Fibroblast of lung (primary cell): ENCODE measurements around the gene SLC28A3. TPM values are rescaled to one million over a fixed set of nuclear protein-coding genes. Genes with fewer than 3 reads are reported as not detected.

Experiments
- DNase-seq, 2 donors: peaks; one replicate each; pipeline versions ENCODE4 v3.0.0 to v3.0.0-alpha.2; 2010; ENCODE audit warnings: low read depth in 2 of 2
- H2AFZ ChIP-seq: 2 replicates; pipeline ENCODE4 v1.5.1; 2012; ENCODE audit warnings: low read length, control low read depth, inconsistent platforms
- H3K27ac ChIP-seq: 2 replicates; pipeline ENCODE4 v1.5.1; 2011; ENCODE audit warnings: low read length, control low read depth; ENCODE audit not compliant: insufficient read depth
- H3K27me3 ChIP-seq: 2 replicates; pipeline ENCODE4 v1.5.1; 2011; ENCODE audit warnings: mild to moderate bottlenecking, low read length; ENCODE audit not compliant: control insufficient read depth, insufficient read depth
- H3K36me3 ChIP-seq: 2 replicates; pipeline ENCODE4 v1.5.1; 2011; ENCODE audit warnings: low read length; ENCODE audit not compliant: control insufficient read depth, insufficient read depth
- H3K4me1 ChIP-seq: 2 replicates; pipeline ENCODE4 v1.5.1; 2011; ENCODE audit warnings: low read length; ENCODE audit not compliant: control insufficient read depth, insufficient read depth; ENCODE audit errors: extremely low read depth
- H3K4me2 ChIP-seq: 2 replicates; pipeline ENCODE4 v1.5.1; 2011; ENCODE audit warnings: low read length, control low read depth; ENCODE audit not compliant: insufficient read depth; ENCODE audit errors: extremely low read depth
- H3K4me3 ChIP-seq, 4 experiments: fragments of 200-600 bp in 1 of 4; sonication (generic) in 1 of 4; replicated peaks in 1 of 4; 2 replicates each; pipeline ENCODE4 v1.5.1; 2011 to 2016; ENCODE audit warnings: low read length in 4 of 4, low read depth in 3 of 4, mild to moderate bottlenecking in 3 of 4, control low read depth in 2 of 4, inconsistent platforms in 1 of 4, mixed read lengths in 1 of 4; ENCODE audit not compliant: insufficient read depth in 1 of 4; ENCODE audit errors: control extremely low read depth in 1 of 4
- H3K79me2 ChIP-seq: 2 replicates; pipeline ENCODE4 v1.5.1; 2012; ENCODE audit warnings: mild to moderate bottlenecking, low read length, inconsistent platforms; ENCODE audit not compliant: control insufficient read depth, insufficient read depth
- H3K9ac ChIP-seq: 2 replicates; pipeline ENCODE4 v1.5.1; 2011; ENCODE audit warnings: mild to moderate bottlenecking, low read length, control low read depth; ENCODE audit not compliant: insufficient read depth
- H3K9me3 ChIP-seq: 2 replicates; pipeline ENCODE4 v1.5.1; 2012; ENCODE audit warnings: low read depth, low read length; ENCODE audit not compliant: control insufficient read depth, insufficient read depth
- H4K20me1 ChIP-seq: 2 replicates; pipeline ENCODE4 v1.5.1; 2011; ENCODE audit warnings: low read length; ENCODE audit not compliant: control insufficient read depth, insufficient read depth; ENCODE audit errors: extremely low read depth
- EZH2 ChIP-seq: IDR thresholded peaks from 2 replicates; pipeline ENCODE4 v1.5.1; 2012; ENCODE audit warnings: low read length, control low read depth, mild to moderate bottlenecking; ENCODE audit errors: missing control alignments
- polyA plus RNA-seq, 2 donors: library from polyadenylated mRNA; depleted of rRNA in 1 of 2; stranded (reverse) in 1 of 2; unstranded in 1 of 2; fragments of >200 nt; gene quantifications; 2 replicates each; pipeline ENCODE4 v1.2.1, GENCODE V29; 2011 to 2012; ENCODE audit warnings: missing spikeins in 1 of 2
- total RNA-seq: library from RNA; depleted of rRNA; stranded (reverse); fragments of >200 nt; gene quantifications from 2 replicates; pipeline ENCODE4 v1.2.1, GENCODE V29; 2014
- TF ChIP-seq, protein P1 (sequence below), 2 donors: IDR thresholded peaks in 1 of 2; conservative IDR thresholded peaks in 1 of 2; 1 replicate in 1 of 2; 2 replicates in 1 of 2; pipeline ENCODE4 v1.5.1; 2011 to 2012; ENCODE audit warnings: low read length in 2 of 2, control low read depth in 1 of 2, inconsistent platforms in 1 of 2, low read depth in 1 of 2, mild to moderate bottlenecking in 1 of 2

SLC28A3 gene
- total and polyA plus RNA-seq, 2 donors (not counting 1 experiment from before 2014, with no cell fraction given) = 0.17 to 0.75 TPM

DNA sequence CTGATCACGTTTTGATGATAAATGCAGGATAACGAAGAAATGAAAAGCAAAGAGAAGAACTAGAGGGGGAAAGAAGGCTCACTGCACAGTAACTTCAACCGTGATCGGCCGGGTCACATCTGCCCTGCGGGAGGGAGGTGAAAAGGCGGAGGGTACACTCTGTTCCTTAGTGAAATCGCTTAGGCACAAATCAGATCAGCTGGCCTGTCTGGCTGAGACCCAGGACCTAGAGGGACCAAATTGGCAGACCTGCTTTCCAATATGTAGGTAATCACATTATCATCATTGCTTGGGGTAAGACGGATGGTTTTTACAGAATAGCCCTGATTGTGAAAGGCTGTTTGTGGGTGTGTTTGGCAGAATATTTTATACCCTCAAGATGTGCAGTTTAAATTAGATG, 82.2 kb downstream of the SLC28A3 start:
- Histone ChIP-seq H3K4me3 (no peak overlapping the region), H3K4me1 (no peaks in the 10 kb centered on the region), H3K79me2 (no peaks in the 10 kb centered on the region), H3K27ac (no peak overlapping the region), H3K4me2 (no peak overlapping the region), H4K20me1 (no peaks in the 10 kb centered on the region), H3K9ac (no peak overlapping the region), H3K27me3 (no peaks in the 10 kb centered on the region), H2AFZ (no peak overlapping the region), H3K9me3 (no peaks in the 10 kb centered on the region), H3K36me3 (no peaks in the 10 kb centered on the region)
- TF ChIP-seq, protein P1, sequence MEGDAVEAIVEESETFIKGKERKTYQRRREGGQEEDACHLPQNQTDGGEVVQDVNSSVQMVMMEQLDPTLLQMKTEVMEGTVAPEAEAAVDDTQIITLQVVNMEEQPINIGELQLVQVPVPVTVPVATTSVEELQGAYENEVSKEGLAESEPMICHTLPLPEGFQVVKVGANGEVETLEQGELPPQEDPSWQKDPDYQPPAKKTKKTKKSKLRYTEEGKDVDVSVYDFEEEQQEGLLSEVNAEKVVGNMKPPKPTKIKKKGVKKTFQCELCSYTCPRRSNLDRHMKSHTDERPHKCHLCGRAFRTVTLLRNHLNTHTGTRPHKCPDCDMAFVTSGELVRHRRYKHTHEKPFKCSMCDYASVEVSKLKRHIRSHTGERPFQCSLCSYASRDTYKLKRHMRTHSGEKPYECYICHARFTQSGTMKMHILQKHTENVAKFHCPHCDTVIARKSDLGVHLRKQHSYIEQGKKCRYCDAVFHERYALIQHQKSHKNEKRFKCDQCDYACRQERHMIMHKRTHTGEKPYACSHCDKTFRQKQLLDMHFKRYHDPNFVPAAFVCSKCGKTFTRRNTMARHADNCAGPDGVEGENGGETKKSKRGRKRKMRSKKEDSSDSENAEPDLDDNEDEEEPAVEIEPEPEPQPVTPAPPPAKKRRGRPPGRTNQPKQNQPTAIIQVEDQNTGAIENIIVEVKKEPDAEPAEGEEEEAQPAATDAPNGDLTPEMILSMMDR (conservative IDR thresholded peaks at IDR 0.05 in 1 of 2, IDR thresholded peaks at IDR 0.05 in 1 of 2; ENCODE audit: low read depth in 1 of 2, low read length in 2 of 2) = no peak
- TF ChIP-seq EZH2 = no peak
- no peak for DNase-seq

DNA sequence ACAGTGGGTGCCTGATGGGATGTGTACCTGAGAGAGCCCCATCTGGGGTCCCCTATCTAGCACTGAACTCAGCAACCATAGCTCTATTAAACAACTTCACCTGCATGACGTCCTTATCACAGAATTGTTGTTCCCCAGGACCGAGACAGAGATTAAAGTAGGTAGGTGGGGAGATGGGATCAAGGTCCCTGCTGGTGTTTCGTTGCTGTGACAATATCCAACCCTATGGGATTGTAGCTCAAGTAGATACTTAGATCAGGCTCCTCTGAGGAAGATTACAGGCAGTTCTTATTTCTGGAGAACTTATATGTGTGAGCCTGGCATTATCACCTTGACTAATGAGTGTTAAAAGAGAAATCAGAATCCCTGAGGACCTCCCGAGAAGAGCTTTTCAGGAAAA, 84.9 kb downstream of the SLC28A3 start:
- Histone ChIP-seq H3K79me2 (no peaks in the 10 kb centered on the region), H3K4me1 (no peaks in the 10 kb centered on the region), H3K4me2 (no peak overlapping the region), H3K4me3 (no peak overlapping the region), H4K20me1 (no peaks in the 10 kb centered on the region), H3K9me3 (no peaks in the 10 kb centered on the region), H2AFZ (no peak overlapping the region), H3K9ac (no peak overlapping the region), H3K36me3 (no peaks in the 10 kb centered on the region), H3K27ac (no peak overlapping the region), H3K27me3 (no peaks in the 10 kb centered on the region)
- no peak for DNase-seq
- TF ChIP-seq, protein P1 (conservative IDR thresholded peaks at IDR 0.05 in 1 of 2, IDR thresholded peaks at IDR 0.05 in 1 of 2; ENCODE audit: low read depth in 1 of 2, low read length in 2 of 2) = no peak
- TF ChIP-seq EZH2 = no peak

- Histone ChIP-seq H3K79me2 (no peaks in the 10 kb centered on the region), H3K9ac (no peak overlapping the region), H3K27ac (no peak overlapping the region), H2AFZ (no peak overlapping the region), H4K20me1 (no peaks in the 10 kb centered on the region), H3K27me3 (no peaks in the 10 kb centered on the region), H3K4me3 (no peak overlapping the region), H3K36me3 (no peaks in the 10 kb centered on the region), H3K9me3 (no peaks in the 10 kb centered on the region), H3K4me2 (no peak overlapping the region), H3K4me1 (no peaks in the 10 kb centered on the region)
- no peak for TF ChIP-seq EZH2
- TF ChIP-seq, protein P1 (conservative IDR thresholded peaks at IDR 0.05 in 1 of 2, IDR thresholded peaks at IDR 0.05 in 1 of 2; ENCODE audit: low read depth in 1 of 2, low read length in 2 of 2) = no peak
- no peak for DNase-seq
These were observed 85.6 kb downstream of the SLC28A3 start for GRCh38 chr9:84254972-84255371.
